A172 (cell line): Measurements from ENCODE around the gene ZCCHC14. TPM values are rescaled to one million over a fixed set of nuclear protein-coding genes. Genes with fewer than 3 reads are reported as not detected.
"Not testable (repeated sequence)": the region's sequence is repeated elsewhere in the genome, so short reads cannot be mapped to it uniquely, and the experiment has no call there.

Source experiments
- DNase-seq: peaks from one replicate; pipeline ENCODE4 v3.0.0-alpha.2; 2015; ENCODE audit warnings: low spot score
- total RNA-seq: library from RNA; depleted of rRNA; stranded (reverse); fragments of >200 nt; shearing (Covaris generic); gene quantifications from 2 replicates; pipeline ENCODE4 v1.2.3, GENCODE V29; 2014

The ZCCHC14 gene
- total RNA-seq, 1 experiment from 2014 or later, result 8.4 TPM

DNA sequence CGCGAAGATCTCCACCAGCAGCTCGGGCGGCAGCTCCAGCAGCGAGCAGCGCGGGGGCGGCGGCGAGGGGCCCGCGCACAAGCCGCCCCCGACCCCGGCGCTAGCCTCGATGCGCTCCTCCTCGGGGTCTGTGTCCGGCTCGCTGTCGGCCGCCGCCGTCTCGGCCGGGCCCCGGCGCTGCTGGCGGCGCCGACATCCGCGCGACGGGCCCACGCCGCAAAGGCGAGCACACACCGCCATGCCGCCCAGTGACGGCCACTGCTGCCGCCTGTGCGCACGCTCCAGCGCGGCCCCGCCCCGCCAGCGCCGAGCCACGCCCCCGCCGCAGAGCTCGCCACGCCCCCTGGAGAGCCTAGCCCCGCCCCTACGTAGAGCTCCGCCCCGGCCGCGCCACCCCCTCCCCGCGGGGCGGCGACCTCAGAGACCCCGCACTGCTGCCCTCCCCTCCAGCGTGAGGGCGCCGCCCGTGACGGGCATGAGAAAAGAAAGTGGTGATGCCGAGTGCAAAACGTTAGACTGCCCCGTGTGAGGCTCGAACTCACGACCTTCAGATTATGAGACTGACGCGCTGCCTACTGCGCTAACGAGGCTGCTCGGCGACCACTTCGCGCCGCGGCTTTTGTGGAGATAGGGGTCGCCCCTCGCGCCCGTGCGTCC is 109.2 kb downstream of the ZCCHC14 start, which contains the start of gene FBXO31:
TSS of gene FBXO31 (minus strand) at position 272 of the 657 bp plus-strand sequence. CDS start at position 240, 32 bp downstream.
- peak; percentile 90 for DNase-seq

DNA sequence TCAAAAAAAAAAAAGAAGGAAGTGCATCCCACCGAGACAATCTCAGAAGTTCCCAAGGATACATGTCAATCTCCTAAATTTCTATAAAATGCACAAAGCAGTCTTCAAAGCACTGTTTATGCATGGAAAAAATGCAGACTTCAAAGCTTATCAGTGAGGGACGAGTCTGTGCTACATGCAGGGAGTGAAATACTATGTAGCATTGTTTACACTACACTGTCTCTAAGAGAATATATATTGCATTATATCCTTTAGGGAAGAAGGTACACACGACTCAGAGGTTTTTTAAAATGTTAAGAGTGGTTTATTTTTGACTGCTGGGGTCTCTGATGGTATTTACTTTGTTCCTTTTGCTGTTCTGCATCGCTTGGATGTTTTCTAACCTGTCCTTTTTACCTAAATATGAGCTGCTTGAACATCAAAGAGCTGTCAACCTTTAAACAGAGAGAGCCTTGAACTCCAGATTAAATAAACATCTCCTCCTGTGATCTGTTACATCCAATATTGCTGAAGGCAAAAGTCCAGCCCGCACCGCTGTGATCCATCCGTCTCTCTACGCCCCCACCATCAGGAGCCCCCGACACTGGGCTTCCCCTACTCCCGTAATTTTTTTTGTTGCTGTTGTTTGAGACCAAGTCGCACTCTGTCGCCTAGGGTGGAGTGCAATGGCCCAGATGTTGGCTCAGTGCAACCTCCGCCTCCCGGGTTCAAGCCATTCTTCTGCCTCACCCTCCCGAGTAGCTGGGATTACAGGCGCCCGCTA is 110.6 kb downstream of the ZCCHC14 start:
- no peak for DNase-seq

DNA sequence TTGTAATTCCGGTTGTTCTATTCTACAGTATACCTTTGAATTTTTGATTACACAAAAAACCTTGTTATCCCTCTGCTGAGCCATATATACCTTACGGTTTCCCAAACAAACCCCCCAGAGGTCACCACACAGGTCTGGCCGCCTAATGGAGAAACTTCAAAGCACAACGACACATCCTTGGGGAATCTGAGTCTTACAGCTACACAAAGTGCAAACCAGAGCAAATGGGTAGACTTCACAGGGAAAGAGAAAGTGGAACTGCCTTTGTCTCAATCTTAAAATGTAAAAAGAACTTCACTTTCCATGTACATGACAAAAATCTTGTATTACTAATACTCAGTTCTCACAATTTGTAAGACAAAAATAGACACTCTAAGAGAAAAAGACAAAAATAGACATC is 111.9 kb downstream of the ZCCHC14 start:
- DNase-seq, result no peak

DNA sequence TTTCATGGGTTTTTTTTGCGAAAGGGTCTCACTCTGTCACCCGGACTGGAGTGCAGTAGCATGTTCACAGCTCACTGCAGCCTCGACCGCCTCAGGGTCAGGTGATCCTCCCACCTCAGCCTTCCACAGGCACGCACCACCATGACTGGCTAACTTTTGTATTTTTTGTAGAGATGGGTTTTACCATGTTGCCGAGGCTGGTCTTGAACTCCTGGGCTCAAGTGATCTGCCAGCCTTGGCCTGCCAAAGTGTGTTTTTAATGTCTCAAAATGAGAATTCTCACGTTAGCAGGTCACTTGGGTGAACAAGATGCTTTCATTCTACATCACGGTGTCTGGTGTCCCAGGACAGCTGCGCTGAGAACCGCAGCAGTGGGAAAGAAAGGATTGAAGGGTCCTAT is 112.4 kb downstream of the ZCCHC14 start:
- no peak for DNase-seq

DNA sequence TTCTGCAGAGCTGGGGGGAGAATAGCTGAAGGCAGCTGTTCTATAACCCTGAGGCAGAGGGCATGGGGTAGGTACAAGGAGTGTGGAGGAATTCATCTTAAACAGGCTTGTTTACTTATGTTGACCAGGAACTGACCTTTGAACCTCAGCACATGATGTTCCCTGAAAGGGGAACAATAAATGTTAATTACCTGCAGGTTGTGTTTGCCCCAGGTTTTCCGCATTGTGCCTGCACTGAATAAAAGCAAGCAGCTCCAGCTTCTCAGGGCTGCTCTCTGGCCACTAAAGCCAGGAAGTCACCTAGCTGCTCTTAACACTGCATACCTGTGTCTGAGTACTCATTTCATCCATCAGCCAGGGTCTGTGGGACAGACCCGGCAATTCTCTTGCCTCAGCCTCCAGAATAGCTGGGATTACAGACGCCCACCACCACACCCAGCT is 113.5 kb downstream of the ZCCHC14 start:
- DNase-seq, result not testable (repeated sequence)

DNA sequence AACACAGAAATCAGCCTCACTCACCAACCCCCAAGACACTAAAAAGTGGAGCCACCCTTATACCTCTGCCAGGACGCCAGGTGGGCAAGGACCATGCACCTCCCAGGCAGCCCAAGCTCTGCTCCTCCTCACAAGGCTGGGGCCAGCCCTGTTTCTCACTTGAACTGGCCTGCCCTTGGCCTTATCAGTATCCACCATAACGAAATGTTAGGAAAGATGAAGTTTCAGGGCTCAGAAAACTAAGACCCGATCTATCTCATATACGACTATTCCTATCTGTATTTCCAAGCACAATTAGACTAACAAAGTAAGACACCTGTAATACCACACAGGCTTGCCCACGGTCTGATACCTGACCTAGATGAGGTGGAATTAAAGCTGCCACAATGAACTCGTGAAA is 116.2 kb downstream of the ZCCHC14 start:
- no peak for DNase-seq

DNA sequence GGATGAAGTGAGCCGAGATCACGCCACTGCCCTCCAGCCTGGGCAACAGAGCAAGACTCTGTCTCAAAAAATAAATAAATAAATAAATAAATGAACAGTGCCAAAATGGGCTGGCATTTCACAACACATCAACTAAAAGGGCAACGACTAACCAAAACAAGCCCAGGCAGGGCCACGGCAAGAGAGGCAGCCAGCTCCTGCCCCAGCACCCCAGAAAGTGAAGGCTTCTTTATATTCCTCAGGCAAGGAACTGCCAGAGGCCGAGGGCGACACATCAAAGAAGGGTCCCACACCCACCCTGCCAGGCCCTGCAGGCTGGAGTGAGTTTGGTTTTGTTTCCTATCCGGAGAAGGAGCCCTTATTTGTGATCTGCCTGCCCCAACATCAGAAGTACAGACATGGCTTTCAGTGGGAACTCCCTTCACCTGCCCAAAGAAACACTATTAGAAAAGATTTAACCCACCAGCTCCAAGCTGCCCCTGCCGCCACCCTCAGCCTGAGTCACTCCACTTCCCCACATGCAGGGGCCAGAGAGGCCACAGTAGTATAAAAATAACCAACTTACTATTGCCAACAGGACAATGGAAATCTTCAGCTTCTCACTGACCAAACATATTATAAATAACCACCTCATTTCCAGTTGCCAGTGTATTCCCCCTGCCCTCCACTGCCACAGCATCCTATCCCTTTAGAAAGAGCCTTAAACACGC is 117.2 kb downstream of the ZCCHC14 start:
- DNase-seq, result peak; percentile 41

DNA sequence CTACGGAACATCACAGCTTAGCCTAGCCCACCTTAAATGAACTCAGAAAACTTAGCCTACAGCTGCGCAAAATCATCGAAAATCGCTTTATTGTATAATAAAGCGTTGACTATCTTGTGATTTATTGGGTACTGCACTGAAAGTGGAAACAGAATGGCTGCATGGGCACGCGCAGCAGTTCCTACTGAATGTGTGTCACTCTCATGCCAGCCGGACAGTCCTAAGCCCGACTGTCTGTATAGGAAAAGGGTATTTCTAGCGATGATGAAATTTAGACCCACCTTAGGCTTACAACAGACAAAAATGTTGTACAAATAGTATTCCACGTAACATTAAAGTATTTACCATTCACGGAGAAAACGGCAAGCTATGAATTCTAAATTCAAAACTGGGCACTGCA is 118.5 kb downstream of the ZCCHC14 start:
- DNase-seq, result no peak

DNA sequence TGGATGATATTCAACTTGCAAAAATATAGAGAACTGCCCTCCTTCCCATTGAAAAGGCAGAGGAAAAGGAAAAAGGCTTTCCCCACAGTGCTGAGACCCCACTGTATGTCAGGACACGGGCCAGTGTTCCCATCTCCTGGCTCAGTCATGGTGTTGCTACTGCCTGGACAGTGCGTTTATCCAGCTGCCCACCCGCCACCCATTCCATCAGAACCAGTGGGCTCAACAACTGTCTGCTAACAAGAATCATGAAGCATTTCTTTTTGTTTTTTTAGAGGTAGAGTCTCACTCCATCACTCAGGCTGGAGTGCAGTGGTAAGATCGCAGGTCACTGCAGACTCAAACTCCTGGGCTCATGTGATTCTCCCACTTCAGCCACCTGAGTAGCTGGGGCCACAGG is 120.5 kb downstream of the ZCCHC14 start:
- no peak for DNase-seq

DNA sequence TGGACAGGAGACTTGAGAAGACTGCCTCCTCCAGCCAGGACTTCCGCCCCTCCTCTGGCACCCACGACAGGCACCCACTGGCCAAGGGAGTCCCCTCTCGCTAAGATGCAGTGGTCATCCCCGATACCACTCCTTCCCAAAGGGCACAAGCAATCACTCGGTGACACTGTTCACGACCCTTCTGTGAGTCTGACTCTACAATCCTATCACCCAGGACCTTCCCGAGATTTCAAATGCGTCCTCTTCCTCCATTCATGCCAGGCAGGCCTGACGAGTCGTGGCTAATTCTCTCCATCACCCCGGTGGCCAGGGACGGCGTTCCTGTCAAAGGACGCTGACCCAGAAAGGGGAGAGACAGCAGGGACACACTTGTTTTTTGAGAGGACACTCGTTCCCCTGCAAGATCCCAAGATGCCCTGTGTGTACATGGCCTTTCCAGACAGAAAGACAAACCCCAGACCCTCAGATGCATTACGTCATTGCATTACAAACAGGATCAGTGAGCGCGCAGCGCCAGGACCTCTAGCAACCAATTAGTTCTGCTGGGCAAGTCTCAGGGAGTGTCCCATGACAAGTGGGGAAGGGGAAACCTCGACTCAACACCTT is 121.5 kb downstream of the ZCCHC14 start:
- no peak for DNase-seq

DNA sequence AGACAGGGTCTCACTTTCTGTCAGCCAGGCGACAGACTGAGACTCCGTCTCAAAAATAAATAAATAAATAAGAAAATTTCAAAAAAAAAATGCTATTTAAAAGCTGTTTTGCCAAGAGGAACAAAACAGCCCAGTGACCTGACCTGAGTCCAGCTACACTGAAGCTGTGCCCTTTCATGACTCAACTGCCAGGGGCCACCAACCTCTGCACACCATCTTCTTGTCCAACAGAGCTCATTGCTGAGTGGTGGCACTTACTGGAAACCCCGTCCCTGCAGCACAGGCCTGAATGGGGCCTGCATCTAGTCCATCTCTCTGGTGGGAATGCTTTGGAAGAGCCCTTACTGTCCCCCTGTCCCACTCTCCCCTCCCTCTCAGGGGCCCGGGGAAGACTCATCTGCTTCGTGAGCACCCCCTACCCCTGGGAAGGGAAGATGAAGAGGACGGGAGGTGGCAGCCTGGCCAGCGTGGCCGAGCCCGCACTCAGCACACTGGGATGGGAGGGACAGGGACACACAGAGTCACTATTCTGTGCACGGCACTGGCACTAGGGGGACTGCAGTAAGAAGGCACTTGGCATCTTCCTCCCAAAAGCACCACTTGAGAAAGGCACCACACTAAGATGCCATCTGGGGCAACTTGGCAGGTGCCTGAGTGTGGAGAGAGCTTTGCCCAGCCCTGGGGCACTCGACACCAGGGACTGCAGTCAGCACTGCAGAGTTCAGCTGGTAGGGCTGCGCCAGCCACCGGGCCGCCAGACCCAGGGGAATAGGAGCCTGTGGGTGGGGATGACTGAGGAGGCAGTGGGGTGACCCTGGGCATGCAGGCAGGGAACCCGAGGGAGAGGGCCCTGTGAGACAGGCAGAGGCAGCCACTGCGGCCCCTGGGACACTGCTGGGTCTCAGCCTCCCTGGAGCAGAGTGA is 122.8 kb downstream of the ZCCHC14 start:
- no peak for DNase-seq

DNA sequence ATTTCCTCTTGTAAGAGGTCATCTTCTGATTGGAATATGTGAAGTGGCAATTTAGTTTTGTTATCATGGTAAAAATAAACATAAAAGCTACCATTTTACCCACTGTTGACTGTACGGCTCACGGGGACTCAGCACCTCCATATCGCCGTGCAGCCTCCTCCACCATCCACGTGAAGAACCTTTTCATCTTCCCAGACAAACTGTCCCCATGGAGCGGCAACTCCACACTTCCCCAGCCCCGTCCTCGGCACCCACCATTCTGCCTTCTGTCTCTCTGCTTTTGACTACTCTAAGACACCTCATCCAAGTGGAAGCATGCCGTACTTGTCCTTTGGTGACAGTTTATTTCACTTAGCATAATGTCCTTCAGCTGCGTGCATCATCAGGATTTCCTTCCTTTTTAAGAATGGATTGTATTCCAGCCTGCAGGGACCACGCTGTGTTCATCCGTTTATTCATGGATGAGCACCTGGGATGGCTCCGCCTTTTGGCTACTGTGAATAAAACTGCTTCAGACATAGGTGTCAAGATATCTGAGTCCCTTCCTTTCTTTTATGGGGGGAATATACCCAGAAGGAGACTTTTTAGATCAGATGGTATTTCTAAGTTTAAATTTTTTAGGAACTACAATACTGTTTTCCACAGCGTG is 123.6 kb downstream of the ZCCHC14 start:
- DNase-seq, result no peak

DNA sequence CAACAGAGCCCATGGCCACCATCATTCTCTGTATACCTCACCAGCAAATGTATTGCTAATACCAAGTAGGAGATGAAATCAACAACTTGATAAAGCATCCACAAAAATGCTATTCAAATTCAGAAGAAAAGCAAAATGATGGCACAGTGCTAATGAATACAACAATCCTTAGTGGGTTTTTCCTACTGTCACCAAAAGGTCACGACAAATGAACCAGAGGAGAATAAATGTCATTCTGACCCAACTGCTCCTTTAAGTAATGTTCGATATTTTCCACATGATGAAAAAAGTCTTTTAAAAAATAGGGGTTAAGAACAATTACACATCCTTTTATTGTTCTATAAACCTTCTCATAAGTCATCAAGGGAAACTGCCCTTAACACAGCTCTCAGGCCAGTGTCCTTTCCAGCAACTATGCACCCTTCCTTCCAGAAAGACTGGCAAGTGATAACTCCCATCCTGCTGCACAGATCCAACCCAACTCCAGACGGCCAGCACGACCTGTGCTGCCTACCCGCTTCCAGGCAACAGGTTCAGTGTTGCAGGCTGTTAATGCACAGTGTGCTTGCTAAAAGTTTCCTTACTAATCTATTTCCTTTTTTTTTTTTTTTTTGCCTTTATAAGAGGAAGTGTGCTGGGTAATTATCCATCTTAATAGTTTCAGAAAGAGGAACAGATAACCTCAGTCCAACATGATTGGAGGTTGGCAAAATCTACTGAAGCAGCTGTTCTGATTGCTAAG is 124.6 kb downstream of the ZCCHC14 start:
- no peak for DNase-seq

DNA sequence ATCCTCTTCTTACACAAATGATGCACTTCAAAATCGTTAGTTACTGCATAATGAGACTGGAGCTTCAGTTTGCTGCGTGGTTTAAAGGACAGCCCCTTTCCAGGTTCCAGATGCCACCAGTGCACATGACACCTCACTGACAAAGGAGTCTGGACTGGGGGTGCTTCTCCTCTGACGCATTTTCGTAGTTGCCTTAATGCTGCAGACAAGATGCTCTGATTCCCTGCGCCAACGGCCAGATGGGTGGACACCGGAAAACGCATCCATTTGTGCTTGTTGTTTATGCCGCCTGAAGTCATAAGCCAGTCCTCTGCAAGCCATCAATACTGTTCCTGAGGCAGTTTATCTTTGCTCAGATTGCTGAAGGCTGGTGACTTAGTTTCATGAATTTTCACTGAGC is 125.3 kb downstream of the ZCCHC14 start:
- no peak for DNase-seq

DNA sequence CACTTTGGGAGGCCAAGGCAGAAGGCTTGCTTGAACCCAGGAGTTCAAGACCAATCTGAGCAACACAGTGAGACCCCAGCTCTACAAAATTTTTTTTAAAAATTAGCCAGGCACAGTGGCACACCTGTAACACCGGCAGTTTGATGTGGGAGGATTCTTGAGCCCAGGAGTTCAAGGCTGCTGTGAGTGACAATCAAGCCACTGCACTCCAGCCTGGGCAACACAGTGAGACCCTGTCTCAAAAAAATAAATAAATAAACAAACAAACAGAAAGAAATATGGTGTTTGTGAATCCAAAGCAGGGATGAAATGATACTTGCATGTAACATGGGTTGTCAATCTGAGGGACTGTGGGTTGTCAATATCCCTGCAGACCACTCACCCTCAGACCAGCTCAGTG is 125.9 kb downstream of the ZCCHC14 start:
- DNase-seq, result no peak

DNA sequence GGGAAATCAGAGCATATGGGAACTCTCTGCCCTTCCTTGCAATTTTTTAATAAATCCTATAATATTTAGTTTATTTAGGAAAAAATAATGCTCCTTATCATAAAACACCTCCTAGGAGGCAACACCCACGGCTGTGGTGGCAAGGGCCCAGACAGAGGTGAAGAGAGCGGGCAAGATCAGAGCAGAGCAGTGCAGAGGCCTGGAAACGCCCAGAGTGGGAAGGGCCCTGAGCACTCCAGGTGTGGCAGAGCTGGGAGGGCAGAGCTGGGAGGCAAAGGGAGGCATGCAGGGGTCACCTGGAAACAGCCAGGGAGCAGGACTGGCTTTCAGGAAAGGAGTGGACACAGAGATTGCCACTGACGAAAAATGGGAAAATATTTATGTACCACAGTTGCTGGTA is 126.5 kb downstream of the ZCCHC14 start:
- DNase-seq, result no peak

DNA sequence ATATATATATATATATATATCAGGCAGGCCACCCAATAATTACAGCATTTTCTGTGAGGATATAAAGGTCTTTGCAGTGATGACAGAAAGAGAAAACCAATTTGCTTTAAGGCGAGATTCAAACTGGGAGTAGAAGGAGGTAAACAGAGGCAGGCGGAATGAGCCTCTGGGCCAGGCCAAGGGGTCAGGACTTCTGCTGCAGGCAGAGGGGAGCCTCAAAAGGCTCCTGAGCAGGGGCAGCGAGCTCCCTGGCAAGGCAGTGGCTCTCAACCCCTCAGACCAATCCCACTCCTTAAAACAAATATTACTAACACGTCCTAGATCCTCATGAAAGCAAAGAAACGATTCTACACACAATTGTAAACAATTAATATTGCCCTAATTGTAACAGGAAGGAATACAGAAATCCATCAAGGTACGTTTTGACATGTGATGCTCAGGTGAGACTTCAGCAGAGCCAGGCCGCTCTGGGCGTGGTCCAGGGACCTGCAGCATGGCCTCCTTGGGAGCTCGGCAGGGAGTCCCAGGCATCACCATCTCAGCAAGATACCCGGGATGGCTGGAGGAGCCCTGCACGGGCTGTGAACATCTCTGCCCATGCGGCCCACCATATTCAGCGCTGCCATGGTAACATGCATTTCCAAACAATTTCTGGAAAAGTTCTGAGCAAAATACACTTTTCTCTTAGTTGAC is 127.7 kb downstream of the ZCCHC14 start:
- DNase-seq, result no peak

DNA sequence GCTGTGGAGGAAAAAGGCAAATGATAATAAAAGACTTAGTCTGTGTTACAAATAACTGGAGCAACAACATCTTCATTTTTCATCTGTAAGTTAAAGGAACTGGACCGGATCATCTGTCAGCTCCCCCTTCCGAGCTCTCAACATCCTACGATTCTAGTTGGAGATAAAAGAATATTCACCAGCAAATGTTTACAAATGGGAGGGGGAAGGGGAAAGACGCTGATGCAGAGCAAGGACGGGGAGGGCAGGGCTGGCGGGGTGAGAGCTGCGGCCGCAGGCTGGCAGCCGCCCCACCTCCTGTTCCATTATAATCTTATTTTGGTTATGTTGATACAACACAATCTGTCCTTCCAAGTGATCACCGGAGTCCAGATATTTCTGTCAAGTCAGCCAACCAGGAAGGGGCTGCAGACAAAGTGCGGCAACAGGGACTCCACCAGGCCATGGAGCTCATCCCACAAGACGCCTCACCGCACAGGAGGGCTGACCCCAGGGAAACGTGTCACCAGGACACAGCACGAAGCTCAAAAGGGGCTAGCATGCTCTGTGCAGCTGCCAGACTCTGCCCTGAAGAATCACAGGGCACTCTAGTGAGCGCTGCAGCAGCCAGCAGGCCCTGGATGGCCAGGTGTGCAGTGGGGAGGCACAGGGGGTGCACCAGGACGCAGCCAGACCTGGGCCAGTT is 128.9 kb downstream of the ZCCHC14 start:
- DNase-seq, result no peak
